Neuron (in vitro differentiated cells): Measurements from ENCODE around the gene ZSWIM8.

Source experiments
- H2AFZ ChIP-seq: one replicate; pipeline ENCODE4 v1.6.1; 2013; ENCODE audit warnings: low read depth, mild to moderate bottlenecking, inconsistent platforms, low read length, moderate library complexity
- H3K27me3 ChIP-seq: one replicate; pipeline ENCODE4 v1.6.1; 2013; ENCODE audit warnings: low read length; ENCODE audit not compliant: insufficient read depth
- H3K36me3 ChIP-seq: one replicate; pipeline ENCODE4 v1.6.1; 2013; ENCODE audit warnings: low read length; ENCODE audit not compliant: insufficient read depth
- H3K4me1 ChIP-seq: one replicate; pipeline ENCODE4 v1.6.1; 2013; ENCODE audit warnings: low read length; ENCODE audit not compliant: insufficient read depth
- H3K4me3 ChIP-seq: 2 replicates; pipeline ENCODE4 v1.5.1; 2013; ENCODE audit warnings: mild to moderate bottlenecking, low read length, moderate library complexity
- H3K9me3 ChIP-seq: one replicate; pipeline ENCODE4 v1.6.1; 2013; ENCODE audit warnings: low read length

Gene ZSWIM8

DNA sequence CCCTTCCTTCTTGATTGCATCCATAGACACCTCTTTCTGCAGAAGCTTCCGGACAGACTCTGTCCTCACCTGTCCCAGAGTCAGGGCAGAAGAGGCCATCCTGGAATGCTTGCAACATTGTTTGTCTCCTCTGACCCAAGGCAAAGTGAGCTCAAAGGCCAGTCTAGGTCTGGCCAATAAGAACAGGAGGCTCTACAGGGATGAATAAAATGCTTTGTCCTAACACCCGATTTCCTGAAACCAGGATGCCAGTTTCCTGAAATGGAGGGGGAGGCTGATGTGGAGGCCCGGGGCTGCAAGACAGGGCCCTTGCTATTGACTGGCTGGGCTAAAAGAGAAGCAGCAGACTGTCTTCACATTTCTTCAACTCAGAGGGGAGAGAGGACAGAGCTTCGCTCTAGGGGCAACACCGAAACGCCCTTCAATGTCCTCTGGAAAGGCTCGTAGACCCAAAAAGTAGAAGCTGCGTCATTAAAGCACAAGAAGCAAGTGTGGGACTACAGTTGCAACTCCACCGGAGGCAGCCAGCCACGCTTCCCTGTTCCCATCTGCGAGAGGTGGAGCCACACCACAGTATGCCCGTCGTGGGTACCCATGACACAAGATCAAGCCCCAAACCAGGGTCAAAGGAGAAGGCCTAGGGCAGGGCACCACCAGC lies 55.1 kb downstream of the ZSWIM8 start:
- no peaks in the 10 kb centered on the region for H3K27me3 ChIP-seq
- H2AFZ ChIP-seq, result no peak overlapping the region
- no peaks in the 10 kb centered on the region for H3K9me3 ChIP-seq
- no peak overlapping the region for H3K4me3 ChIP-seq
- H3K4me1 ChIP-seq, result no peaks in the 10 kb centered on the region
- H3K36me3 ChIP-seq, result peaks cover 36% of the 10 kb centered on the region

DNA sequence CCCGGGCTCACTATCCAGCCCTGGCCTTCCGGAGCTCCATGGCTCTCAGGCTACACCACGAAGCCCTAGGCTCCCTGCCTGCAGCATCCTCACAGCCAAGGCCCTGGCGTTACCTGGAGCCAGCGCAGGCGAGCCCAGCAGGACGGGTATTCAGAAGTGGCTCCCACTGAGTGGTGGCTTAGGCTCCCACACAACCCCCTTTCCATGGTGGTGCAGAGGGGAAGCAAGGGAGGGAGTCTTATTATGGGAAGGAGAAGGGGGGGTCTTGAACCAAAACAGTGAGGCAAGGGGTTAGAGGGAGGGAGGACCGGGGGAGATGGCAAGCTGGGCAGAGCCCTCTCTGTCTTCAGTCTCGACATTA lies 55.6 kb downstream of the ZSWIM8 start:
- H3K36me3 ChIP-seq, result peaks cover 36% of the 10 kb centered on the region
- no peaks in the 10 kb centered on the region for H3K9me3 ChIP-seq
- no peaks in the 10 kb centered on the region for H3K4me1 ChIP-seq
- no peak overlapping the region for H3K4me3 ChIP-seq
- H3K27me3 ChIP-seq, result no peaks in the 10 kb centered on the region
- no peak overlapping the region for H2AFZ ChIP-seq

DNA sequence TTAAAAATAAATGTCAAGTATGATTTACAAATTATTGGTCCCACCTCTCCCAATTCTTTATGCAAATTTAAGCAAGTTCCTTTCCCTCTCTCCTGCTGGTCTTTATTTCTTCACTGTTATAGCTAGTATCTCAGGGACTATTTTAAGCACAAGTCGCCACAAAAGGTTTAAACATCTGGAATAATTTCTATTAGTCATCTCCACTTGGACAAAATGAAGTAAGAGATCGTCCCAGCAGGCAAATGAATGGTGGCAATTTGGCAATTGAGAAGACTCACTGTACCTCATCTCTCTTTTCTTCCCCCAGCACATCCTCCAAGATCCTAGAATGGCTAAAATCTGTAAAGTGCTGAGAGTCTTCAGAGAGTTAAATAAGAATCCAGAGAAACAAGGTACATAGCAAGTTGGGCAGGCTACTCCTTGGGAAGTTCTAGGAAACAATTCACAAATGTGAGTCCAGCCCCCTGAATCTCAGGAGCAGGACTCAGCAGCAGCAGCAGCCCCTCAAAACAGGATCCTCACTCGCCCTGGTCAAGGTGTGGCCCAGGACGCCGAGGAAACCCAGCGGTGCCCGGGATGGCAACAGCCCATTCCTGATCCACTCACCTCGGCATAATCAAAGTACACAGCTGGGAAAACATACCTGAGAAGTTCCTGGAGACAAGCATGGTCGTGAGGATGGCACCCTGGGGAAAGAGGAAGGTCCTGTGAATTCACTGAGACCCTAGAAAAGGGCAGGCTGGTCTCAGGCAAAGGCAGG lies 56.3 kb downstream of the ZSWIM8 start:
- Histone ChIP-seq H3K4me3 (no peak overlapping the region), H3K9me3 (no peaks in the 10 kb centered on the region), H3K27me3 (no peaks in the 10 kb centered on the region), H3K36me3 (peaks cover 35% of the 10 kb centered on the region), H2AFZ (no peak overlapping the region), H3K4me1 (no peaks in the 10 kb centered on the region)

DNA sequence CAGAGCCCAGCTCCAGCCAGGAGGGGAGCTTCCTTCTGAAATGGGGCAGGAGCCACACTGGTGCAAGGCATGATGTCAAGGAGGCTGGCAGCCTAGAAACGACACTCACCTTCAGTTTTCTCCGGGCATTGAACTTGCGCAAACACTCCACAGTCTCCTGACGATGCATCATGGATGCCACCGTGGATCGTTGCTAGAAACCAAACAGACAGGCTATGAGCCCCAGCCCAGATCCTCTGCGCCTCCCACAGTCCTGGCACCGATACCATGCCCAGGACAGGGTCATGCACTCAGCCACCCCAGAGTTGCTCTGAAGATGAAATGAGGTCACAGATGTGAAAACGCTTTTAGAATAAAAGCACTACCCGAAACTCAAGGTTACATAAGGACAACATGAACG lies 56.9 kb downstream of the ZSWIM8 start:
- Histone ChIP-seq H3K36me3 (peaks cover 38% of the 10 kb centered on the region), H3K27me3 (no peaks in the 10 kb centered on the region), H2AFZ (no peak overlapping the region), H3K4me1 (no peaks in the 10 kb centered on the region), H3K4me3 (no peak overlapping the region), H3K9me3 (no peaks in the 10 kb centered on the region)

DNA sequence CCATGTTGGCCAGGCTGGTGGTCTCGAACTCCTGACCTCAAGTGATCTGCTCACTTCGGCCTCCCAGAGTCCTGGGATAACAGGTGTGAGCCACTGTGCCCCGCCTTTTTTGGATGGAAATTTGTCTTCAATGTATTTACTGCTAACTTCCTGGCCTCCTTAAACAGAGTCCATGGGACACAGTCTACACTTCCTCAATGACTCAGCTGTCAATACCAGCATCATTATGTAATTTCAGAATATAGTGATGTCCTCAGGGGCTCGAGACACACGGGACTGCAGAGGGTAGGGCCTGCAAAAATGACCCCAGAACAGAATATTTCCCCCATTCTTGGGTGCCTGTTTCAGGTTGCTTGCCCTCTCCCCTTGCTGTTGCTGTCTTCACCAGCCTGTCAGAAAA lies 57.9 kb downstream of the ZSWIM8 start:
- H2AFZ ChIP-seq, result no peak overlapping the region
- no peaks in the 10 kb centered on the region for H3K9me3 ChIP-seq
- no peaks in the 10 kb centered on the region for H3K27me3 ChIP-seq
- no peak overlapping the region for H3K4me3 ChIP-seq
- no peaks in the 10 kb centered on the region for H3K4me1 ChIP-seq
- peaks cover 40% of the 10 kb centered on the region for H3K36me3 ChIP-seq

DNA sequence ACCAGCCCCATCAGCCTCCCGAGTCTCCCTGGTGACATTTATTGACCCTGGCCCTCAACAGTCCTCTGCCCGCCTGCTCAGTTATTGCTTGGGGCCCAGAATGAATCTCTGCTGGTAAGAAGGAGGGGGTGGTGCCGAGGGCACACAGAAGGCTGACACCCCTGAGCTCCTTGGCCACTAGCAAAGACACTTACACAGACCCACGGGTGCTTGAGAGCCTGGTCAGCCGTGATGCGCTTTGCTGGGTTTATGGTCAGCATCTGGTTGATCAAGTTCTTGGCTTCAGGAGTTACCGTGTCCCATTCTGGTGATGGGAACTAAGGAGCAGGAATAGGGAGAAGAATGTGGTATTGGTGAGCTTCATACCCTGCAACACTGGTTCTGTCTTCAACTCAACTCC lies 61.6 kb downstream of the ZSWIM8 start:
- Histone ChIP-seq H3K4me1 (no peaks in the 10 kb centered on the region), H3K27me3 (no peaks in the 10 kb centered on the region), H3K9me3 (no peaks in the 10 kb centered on the region), H3K36me3 (peaks cover 32% of the 10 kb centered on the region), H3K4me3 (no peak overlapping the region), H2AFZ (no peak overlapping the region)

DNA sequence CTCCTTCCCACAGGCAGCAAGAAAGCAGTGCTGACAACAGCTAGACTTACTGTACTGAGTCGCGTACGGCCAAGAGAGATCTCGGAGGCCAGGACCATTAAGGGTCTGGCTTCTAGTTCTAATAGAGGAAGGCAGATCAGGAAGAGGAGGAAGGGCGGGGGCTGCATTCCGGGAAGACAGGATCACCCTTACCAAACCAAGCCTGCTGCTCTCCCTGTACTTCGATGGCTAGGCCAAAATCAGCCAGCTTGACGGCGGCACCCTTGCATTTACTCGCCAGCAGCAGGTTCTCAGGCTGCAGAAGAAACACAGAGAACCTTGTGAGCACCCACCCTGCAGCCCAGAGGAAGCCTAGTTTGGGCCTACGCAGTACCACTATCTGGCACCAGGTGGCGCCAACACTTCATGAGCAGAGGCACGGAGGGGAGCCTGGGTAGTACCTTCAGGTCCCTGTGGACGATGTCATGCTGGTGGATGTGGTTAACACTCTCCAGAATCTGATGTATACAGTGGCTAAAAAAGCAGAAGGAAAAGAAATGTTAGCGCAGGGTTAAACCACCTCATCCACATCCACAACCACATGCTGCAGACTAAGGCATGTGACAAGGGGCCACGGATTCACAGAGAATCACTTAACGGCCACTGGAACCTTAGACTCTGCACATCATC lies 63.5 kb downstream of the ZSWIM8 start:
- Histone ChIP-seq H3K9me3 (no peaks in the 10 kb centered on the region), H3K27me3 (no peaks in the 10 kb centered on the region), H3K36me3 (peaks cover 23% of the 10 kb centered on the region), H3K4me1 (no peaks in the 10 kb centered on the region), H2AFZ (no peak overlapping the region), H3K4me3 (no peak overlapping the region)

DNA sequence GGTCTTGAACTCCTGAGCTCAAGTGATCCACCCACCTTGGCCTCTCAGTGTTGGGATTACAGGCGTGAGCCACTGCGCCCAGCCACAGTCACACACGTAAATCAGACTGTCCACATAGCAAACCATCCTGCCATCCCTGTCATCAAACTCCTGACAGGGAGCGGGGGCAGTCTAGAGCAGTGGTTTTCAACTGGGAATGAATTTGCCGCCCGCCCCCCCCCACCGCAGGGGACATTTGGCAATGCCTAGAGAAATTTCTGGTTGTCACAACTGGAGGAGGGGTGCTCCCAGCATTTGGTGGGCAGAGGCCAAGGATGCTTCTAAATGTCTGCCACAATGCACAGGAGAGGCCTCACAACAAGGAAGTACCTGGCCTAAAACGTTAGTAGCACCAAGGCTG lies 64.8 kb downstream of the ZSWIM8 start:
- no peak overlapping the region for H3K4me3 ChIP-seq
- H3K9me3 ChIP-seq, result no peaks in the 10 kb centered on the region
- no peaks in the 10 kb centered on the region for H3K4me1 ChIP-seq
- no peaks in the 10 kb centered on the region for H3K27me3 ChIP-seq
- H3K36me3 ChIP-seq, result peaks cover 23% of the 10 kb centered on the region
- no peak overlapping the region for H2AFZ ChIP-seq

DNA sequence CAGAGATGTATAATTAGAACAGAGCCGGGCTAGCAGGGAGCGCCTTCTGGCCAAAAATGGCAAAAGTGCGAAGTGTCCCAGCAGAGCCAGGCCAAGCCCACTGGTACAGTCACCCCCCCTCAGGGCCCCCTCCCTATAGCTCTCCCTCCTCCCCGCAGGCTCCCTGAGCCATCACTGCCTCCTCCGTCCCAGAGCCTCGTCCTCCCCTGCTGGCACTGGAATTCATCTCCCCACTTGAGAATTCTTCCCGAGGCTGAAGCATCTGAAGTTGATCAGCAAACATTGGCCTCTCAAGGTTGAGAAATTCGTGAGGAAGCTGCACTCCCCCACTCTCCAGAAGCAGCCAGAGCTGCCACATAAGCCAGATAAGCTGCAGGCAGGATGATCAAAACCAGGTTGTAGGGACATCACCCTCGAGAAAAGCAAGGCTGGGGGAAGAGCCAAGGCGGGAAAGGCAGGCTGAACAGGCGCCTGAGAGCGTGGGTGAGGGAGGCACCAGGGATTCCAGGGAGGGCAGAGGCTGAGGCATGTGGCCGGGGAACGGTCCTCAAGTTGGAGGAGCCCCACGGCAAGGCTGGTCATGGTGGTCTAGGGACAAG lies 65.6 kb downstream of the ZSWIM8 start:
- H3K4me3 ChIP-seq, result no peak overlapping the region

More for the DNA sequence above, 65.6 kb downstream of the ZSWIM8 start:
- H2AFZ ChIP-seq, result no peak overlapping the region
- H3K9me3 ChIP-seq, result no peaks in the 10 kb centered on the region
- H3K36me3 ChIP-seq, result peaks cover 23% of the 10 kb centered on the region
- H3K4me1 ChIP-seq, result no peaks in the 10 kb centered on the region
- H3K27me3 ChIP-seq, result no peaks in the 10 kb centered on the region
